Astrocyte of the spinal cord (primary cell): Measurements from ENCODE around the gene TOMM22.
"Not testable (repeated sequence)": the region's sequence is repeated elsewhere in the genome, so short reads cannot be mapped to it uniquely, and the experiment has no call there.

Experiments used
- DNase-seq: peaks from one replicate; pipeline ENCODE4 v3.0.0; 2011; ENCODE audit warnings: low read depth, low spot score
- H3K4me3 ChIP-seq: 2 replicates; pipeline ENCODE4 v1.5.1; 2011; ENCODE audit warnings: low read depth, mild to moderate bottlenecking, low read length, moderate library complexity
- CTCF ChIP-seq: IDR thresholded peaks from 2 replicates; pipeline ENCODE4 v1.5.1; 2012; ENCODE audit warnings: low read depth, mild to moderate bottlenecking, low read length, inconsistent platforms
- in situ Hi-C: cut with HindIII; loops from 2 replicates; pipeline ENCODE4 v1.10.0; 2017; ENCODE audit warnings: low sequenced_read_pairs

The TOMM22 gene

DNA sequence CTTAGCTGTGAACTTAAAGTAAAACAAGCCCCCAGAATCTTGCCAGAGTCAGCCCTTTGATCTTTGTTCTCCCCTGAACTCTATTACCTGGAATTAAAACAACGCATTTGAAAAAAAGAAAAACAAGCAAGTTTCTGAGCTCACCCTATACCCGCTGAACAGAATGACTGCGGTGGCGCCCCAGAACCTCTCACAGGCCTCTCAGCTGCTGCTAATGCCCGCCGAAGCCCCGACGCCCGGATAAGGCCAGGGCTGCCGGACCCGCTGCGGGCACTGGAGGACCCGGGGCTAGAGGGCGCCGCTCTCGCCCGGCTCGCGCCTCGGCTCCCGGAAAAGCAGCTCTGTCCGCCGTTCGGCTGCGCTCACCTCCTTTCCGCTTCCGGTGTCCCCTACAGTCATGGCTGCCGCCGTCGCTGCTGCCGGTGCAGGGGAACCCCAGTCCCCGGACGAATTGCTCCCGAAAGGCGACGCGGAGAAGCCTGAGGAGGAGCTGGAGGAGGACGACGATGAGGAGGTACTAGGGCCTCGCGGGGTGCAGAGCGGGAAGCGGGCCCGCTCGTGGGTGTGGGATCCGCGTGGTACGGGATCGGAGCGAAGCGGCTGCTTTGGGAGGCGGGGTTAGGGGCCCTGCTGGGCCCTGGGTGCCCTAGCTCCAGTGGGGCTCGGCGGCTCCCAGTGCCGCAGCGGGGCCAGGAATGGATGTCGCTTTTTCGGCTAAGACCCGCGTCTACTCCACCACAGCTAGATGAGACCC lies at the start of gene TOMM22:
TSS of gene TOMM22 (plus strand) at position 376 of the 754 bp plus-strand sequence. CDS start at position 398, 22 bp downstream.
- in situ Hi-C loops: no loop called here
- peak; percentile 67 for TF ChIP-seq CTCF
- peak; percentile 86 for DNase-seq
- peak within 1 kb of the TSS; percentile 72 for H3K4me3 ChIP-seq

- H3K4me3 ChIP-seq: no peak overlapping the region
- in situ Hi-C loops: no loop called here
- no peak for TF ChIP-seq CTCF
- DNase-seq: no peak
Observed at GRCh38 chr22:38632528-38632927, 49.2 kb upstream of the TOMM22 start.

GRCh38 chr22:38638216-38638615 lies 43.5 kb upstream of the TOMM22 start:
- DNase-seq: no peak

GRCh38 chr22:38638728-38639127 lies 43.0 kb upstream of the TOMM22 start:
- TF ChIP-seq CTCF: no peak
- H3K4me3 ChIP-seq: no peak overlapping the region
- DNase-seq: no peak
- in situ Hi-C loops: no loop called here

More at GRCh38 chr22:38638216-38638615, 43.5 kb upstream of the TOMM22 start:
- no peak overlapping the region for H3K4me3 ChIP-seq
- in situ Hi-C loops: no loop called here
- no peak for TF ChIP-seq CTCF

GRCh38 chr22:38641476-38642040 lies 40.2 kb upstream of the TOMM22 start:
- TF ChIP-seq CTCF: no peak
- DNase-seq: no peak
- H3K4me3 ChIP-seq: no peak overlapping the region
- in situ Hi-C loops: no loop called here

DNA sequence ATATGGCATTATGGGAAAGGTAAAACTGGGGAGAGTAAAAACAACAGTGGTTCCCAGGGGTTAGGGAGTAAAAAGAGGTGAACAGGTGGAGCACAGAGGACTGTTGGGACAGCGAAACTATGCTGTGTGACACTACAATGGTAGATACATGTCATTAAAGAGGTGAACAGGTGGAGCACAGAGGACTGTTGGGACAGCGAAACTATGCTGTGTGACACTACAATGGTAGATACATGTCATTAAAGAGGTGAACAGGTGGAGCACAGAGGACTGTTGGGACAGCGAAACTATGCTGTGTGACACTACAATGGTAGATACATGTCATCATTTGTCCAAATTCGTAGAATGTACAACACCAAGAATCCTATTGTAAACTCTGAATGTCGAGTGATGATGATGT lies 37.5 kb upstream of the TOMM22 start:
- H3K4me3 ChIP-seq, DNase-seq, in situ Hi-C loops: not testable (repeated sequence)

- in situ Hi-C loops: no loop called here
- H3K4me3 ChIP-seq: no peak overlapping the region
- no peak for TF ChIP-seq CTCF
Observed at GRCh38 chr22:38645430-38645829, 36.3 kb upstream of the TOMM22 start.

More at GRCh38 chr22:38645430-38645829, 36.3 kb upstream of the TOMM22 start:
- DNase-seq: no peak
